Activated CD4-positive, alpha-beta T cell treated with anti-CD3 and anti-CD28 coated beads, Interleukin-2, amount 50 U/mL, for 4 hours (primary cell): ENCODE measurements around the gene CIB4.

ENCODE experiments used
- DNase-seq, 2 experiments: peaks; one replicate each; pipeline ENCODE4 v3.0.0-alpha.2; 2020

CIB4 gene

GRCh38 chr2:26564121-26564644 lies 77.0 kb downstream of the CIB4 start:
- no peak for DNase-seq

DNA sequence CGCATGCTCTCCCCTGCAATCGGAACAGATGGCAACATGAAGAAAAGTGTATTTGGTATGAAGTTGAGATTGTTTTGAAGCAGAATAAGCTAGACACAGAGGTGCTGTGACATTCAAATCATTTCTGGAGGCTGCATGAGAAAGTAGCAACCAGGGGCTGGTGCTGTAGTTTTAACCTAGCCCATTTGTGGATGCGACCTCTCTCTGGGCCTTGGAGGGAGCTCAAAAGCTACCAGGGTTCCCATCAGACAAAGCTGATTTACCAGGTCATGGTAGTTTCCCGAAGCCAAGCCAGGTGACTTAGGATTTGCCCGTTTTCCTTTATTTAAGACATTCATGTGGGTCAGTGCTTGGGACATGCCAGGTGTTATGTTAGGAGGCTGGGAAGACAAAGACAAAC lies 77.5 kb downstream of the CIB4 start:
- DNase-seq, result no peak

GRCh38 chr2:26562811-26563645 lies 78.1 kb downstream of the CIB4 start:
- no peak for DNase-seq

DNA sequence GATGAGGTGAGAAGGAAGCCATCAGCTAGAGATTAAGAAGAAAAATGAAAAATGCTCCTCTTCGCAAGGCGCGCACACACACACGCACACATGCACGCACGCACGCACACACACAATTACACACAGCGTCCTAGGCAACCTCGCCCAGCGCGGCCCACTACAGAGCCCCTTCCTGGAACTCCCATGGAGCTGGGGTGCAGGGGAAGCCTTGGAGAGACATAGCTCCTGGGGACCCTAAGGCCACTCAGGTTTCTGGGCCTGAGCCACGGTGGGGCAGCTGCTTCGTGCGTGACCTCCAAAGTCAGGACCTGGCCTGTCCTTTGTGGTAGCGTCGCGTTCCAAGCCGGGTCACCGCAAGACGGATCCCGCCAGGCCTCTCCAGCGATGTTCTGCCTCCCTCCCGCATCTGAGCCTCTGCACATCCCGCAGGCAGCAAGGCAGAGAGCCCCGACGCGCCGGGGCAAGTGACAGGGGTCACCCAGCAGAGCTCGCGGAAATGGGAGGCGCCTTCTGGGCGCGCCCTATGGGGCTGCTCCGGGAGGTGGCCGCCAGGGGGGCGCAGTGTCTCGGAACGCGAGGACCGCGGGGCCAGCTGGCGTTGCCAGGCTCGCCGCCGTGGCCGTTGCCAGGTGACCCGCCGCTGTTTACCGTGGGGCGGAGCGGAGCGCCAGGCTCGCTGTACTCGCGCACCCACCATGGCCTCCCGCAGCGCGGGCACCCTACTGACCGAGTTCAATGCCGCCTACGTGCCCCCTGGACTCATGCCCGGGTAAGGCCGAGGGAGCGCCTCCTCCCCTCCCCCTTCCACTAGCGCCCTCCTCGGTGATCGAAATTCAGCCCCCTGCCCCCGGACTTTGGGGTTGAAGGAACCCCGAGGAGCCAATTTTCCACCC lies 79.0 kb downstream of the CIB4 start:
- DNase-seq, result no peak

- DNase-seq, result no peak
These were observed 79.8 kb downstream of the CIB4 start for GRCh38 chr2:26561376-26561775.

DNA sequence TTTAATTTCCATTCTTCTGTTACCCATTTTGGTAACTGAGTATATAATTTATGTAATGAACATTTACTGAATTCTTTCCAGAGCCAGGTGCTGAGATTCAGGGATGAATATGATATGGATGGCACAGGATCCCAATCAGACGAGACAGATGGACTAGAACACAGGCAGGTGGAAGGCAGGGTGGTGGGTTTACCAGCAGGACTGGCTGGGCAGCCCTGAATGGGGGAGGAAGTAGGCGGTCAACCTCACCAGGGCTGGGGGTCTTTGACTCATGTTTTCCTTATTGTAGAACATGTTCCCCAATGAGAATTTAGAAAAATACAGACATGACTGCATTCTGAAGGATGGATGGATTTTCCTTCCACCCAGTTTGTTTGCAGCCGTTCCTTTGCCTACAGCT lies 80.3 kb downstream of the CIB4 start:
- no peak for DNase-seq

DNA sequence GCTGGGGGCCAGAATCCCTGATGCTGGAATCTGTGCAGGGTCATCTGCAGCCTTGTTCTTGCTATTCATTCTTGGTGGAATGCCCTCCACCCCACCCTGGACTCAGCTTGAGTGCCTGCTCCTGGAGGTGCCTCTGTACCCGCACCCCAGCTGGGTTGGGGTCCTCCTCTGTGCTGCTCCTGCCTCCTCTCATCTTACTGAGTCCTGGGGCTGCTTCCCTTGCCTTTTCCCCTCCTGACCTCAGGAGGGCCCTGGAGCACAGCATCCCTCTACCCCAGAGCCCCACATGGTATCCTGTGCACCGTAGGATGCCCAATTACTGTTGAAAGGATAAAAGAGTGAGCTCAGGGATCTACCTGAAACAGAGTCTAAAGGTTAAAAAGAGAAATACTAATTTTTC lies 81.6 kb downstream of the CIB4 start:
- no peak for DNase-seq

GRCh38 chr2:26559044-26559405 lies 82.1 kb downstream of the CIB4 start:
- no peak for DNase-seq

DNA sequence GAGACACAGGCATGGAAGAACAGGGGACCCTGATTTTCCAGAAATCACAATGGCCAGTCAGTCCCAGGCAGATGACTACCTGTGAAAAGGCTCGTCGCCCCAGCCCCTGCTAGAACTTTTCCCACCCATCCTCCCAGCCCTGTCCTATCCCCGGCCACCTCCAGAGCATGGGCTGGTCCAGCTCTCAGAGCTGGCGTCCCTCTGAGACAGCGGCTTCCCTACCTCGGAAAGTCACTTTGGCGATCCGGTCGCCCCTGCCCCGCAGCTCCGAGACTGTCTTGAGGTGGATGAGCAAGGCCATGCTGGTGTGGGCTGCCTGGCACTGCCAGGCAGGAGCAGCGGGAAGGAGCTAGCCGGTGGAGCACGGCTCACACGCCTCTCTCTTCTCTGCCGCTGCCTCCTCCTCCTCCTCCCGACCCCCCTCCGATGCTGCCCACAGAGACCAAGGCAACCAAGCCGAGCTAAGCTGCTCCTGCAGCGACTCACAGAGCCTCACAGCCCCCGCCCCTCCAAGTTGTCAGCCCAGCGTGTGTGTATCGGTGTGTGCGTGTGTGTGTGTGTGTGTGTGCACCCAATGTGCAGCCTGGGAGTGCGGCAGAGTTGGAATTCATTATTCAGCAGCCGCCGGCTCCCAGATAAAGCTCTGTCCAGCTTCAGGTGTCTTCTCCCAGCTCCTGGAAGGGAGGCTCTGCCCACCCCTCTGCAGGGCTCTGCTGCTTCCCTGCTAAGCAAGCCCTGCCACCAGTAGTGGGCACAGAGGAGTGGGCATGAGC lies 82.7 kb downstream of the CIB4 start:
- DNase-seq, result no peak

- DNase-seq, result no peak
These were observed 83.8 kb downstream of the CIB4 start for GRCh38 chr2:26557244-26557925.

- no peak for DNase-seq
These were observed 84.6 kb downstream of the CIB4 start for GRCh38 chr2:26556309-26557243.

DNA sequence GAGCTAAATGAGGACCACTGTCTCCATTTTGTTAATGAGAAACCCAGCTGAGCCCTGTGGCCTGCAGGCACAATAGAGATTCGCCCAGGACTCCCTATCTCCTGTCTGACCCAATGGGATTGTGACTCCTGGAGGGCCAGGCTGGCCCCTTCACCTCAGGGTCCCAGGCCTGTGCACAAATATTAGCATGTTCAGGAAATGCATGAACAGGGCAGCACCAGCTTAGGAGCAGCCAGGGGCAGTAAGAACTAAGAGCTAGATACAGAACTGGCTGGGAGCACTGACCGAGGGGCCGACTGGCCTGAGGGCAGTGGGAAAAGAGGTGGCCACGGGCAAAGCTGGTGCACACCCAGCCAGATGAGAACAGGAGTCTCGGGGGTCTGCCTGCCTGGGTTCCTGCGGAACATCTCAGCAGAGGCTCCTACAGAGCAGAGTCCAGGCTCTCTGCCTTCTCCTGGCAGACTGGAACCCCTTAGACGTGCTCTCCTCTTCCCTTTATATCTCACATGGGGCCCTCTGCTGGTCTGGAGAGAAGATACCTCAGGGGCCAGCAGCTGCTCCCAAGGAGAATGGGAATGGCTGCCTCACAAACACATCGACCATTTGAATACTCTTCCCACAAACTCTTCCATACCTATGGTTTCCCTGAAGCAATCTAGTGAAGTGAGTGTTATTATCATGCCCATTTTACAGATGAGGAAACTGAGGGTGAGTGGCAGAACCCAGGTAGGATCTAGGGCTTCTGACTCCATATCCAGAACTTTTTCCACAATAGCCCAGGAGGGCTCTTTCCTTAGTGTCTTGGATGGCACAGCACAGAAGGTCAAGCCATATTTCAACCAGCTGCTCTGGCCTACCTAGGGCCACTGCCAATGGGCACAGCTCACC lies 85.7 kb downstream of the CIB4 start:
- DNase-seq, result no peak

DNA sequence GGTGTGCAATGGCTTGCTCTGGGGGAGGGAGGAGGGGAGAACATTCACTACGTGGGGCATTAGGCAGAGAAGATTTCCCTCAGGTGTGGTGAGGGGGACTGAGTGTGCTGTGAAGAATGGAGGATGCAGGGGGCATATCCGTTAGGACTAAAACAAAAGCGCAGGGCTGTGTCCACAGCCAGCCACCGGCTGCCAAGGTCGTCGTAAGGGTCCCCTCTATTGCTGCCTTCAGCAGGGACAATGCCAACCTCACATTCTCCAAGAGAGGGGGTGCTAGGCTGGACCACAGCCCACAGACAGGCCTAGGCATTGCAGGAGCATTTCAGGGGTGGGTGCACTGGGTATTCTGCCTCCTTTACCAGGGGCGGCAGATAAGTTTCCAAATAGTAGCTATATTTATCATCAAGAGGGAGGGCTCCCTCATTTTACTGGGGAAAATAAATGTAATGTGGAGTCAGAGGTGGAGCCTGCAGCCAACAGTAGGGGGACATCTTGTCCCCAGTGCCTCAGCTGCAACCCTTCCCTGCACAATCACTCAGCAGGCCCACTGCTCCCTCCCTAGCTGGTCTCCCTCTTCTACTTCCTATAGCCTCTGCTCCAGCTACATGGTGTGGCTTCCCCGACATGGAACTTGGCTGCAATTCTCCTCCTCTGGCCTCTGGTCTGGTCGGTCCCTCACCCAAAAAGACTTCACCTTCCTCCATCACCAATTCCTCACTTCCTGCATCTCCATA lies 88.4 kb downstream of the CIB4 start:
- DNase-seq, result no peak

DNA sequence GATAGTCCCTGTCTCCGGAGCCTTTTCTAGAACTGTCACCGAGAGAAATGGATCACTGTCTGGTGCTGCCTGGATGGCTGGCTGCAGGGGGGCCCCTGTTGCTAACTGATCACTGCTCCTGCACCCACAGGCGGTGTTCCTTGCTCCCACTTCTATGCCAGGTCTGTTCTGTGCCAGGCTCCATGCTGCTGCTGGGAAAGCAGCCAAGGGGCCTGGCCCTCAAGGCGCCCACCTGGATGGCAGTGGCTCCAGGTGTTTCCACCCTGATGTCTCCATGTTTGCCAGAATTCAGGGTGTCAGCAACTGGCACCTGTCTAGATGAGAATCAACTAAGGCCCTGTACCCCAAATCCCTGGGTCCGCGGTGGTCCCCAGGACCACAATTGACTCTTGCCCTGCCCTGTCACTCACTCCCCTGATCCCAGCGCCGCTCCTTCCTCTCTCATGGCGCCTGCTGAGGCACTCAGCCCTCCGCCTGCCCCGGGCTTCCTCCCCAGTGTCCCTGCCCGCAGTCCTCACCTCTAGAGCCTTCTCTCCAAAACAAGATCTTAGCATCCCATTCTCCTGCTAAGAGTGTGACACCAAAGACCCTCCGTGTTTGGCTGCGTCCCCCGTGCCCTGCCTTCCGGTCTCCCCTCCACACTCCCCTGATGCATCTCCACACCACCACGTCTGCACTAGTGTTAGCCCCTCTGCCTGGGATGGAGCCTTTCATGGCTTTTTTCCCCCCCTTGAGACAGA lies 90.7 kb downstream of the CIB4 start:
- DNase-seq, result no peak

DNA sequence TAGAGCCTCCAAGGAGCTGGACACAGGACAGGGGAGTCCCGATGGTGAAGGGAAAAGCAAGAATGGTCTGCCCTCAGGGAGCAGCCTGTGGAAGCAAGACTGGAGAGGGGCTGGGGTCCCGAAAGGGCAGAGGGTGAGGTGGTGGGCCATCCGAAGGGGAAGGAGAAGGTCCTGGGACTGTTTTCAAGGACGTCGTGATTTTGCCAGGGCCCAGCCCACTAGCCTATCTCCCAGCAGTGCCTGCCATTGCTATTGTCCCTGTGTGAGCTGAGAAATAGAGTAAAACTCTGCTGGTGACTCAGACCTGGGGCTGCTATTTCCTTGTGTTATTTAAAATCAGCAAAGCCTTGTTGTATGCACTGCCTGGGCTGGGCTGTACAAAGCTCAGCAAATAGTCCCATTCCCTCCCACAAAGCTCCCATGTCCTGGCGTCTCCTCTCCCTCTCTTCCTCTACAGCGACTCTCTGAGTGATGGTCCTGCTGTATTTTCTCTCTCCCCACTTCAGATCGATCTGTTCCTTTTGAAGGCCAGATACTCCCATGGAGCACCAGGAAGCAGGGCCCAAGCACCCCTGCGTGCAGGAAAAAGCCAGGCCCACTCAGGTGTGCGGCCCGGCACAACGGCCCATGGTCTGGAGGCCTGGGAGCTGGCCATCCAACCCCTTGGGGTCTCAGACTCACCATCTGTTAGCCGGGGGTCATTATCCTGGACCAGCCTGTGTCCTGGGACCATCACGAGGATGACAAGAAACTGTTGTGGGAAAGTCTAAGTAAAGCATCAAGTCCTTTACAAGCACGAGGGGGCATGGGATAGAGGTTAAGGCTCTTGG lies 98.3 kb downstream of the CIB4 start:
- DNase-seq, result no peak

GRCh38 chr2:26542194-26542455 lies 99.0 kb downstream of the CIB4 start:
- no peak for DNase-seq

DNA sequence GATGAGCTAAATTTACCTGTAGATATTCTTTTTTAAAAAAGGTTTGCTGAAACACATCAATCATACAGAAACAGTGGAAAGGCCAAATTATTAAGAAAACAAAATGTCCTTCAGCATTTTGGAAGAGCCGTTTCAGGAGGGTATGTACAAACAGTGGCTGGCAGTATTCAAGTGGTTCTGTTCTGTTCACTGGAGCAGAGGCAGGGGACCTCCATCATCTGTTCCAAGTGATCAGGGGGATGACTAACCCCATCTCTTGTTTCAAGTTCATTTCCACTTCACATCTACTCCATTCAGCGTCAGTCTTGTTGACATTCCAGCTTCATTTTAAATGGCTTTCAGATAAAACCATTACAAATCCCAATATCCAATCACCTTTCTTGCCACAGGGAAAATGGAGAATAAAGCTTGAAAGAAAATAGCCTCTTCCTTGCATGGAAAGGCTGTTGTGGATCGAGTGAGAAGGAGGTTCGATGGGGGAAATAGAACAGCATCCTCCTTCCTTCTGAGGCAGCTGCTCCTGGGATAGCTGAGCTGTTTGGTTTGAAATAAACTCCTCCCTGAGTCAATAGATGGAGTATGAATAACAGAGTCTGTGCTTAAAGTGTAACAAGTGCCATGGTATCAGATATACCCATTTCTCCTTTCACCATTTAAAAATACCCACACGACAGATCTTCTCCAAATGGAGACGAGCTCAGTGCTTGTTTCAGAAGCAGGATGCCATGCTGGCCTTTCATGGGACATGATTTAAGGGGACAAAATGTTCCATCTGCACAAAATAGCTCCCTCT lies 99.6 kb downstream of the CIB4 start:
- no peak for DNase-seq
